NT2/D1 (cell line): Measurements from ENCODE around the gene MON1A.

Experiments
- DNase-seq: peaks from one replicate; pipeline ENCODE4 v3.0.0-alpha.2; 2011; ENCODE audit warnings: low read depth, low spot score
- H3K27me3 ChIP-seq: 2 replicates; pipeline ENCODE4 v1.6.0; 2011; ENCODE audit warnings: mild to moderate bottlenecking; ENCODE audit not compliant: insufficient read length, insufficient read depth
- H3K36me3 ChIP-seq: 2 replicates; pipeline ENCODE4 v1.6.1; 2011; ENCODE audit warnings: mild to moderate bottlenecking, low read length, mixed read lengths; ENCODE audit not compliant: insufficient read depth, insufficient read length
- H3K4me1 ChIP-seq: 2 replicates; pipeline ENCODE4 v1.5.1; 2011; ENCODE audit not compliant: insufficient read depth, insufficient read length
- H3K4me3 ChIP-seq: 2 replicates; pipeline ENCODE4 v1.5.1; 2011; ENCODE audit warnings: low read depth; ENCODE audit not compliant: insufficient read length
- H3K9ac ChIP-seq: 2 replicates; pipeline ENCODE4 v1.6.0; 2011; ENCODE audit warnings: low read depth; ENCODE audit not compliant: insufficient read length
- H3K9me3 ChIP-seq: 2 replicates; pipeline ENCODE4 v1.5.1; 2011; ENCODE audit warnings: mild to moderate bottlenecking, low read length; ENCODE audit not compliant: insufficient read depth
- SUZ12 ChIP-seq: IDR thresholded peaks from 2 replicates; pipeline ENCODE4 v1.6.1; 2011; ENCODE audit not compliant: insufficient read length, insufficient read depth; ENCODE audit errors: extremely low read depth
- YY1 ChIP-seq: IDR thresholded peaks from 2 replicates; pipeline ENCODE4 v1.6.1; 2011; ENCODE audit not compliant: insufficient read length, insufficient read depth
- ZNF274 ChIP-seq: IDR thresholded peaks from 2 replicates; pipeline ENCODE4 v1.6.1; 2011; ENCODE audit warnings: mild to moderate bottlenecking, low read depth, low read length

The MON1A gene

DNA sequence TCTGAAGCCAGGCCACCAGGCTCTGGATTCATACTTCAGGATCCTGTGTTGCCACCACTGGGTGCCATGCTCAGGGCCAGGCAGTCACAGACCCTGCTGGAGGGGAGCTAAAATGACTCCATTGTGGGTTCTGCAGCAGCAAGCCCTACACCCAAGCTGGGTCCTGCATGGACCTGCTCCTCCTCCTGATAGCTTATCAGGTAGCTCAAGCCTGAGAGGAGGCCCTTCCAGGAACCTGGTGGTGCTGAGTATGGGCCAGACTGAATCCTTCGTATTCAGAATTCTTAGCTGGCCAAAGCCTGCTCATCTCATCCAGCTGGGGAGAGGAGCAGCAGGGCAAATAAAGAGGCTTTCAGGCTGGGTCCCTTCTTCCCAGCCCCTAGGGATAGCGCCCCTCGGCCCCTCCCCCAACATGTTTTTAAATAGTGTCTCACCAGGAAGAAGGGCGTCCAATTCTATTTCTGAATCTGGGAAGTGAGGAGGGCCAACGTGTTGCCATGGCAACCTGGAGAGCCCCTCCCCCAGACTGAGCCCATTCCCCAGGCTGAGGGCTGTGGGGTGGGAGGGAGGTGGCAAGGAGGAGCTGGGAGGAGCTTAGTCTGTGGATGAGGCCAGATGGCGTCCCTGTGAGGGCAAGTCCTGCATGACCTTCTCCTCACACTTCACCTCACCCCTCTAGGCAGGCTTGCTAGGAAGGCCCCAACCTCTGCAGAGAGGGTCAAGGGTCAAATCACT lies 48.9 kb downstream of the MON1A start:
- TF ChIP-seq SUZ12 (no peak), YY1 (no peak), ZNF274 (no peak)
- no peak for DNase-seq
- Histone ChIP-seq H3K4me1 (peaks cover 41% of the 10 kb centered on the region), H3K4me3 (no peak overlapping the region), H3K36me3 (no peaks in the 10 kb centered on the region), H3K9ac (no peak overlapping the region), H3K27me3 (peaks cover 2% of the 10 kb centered on the region), H3K9me3 (no peaks in the 10 kb centered on the region)

DNA sequence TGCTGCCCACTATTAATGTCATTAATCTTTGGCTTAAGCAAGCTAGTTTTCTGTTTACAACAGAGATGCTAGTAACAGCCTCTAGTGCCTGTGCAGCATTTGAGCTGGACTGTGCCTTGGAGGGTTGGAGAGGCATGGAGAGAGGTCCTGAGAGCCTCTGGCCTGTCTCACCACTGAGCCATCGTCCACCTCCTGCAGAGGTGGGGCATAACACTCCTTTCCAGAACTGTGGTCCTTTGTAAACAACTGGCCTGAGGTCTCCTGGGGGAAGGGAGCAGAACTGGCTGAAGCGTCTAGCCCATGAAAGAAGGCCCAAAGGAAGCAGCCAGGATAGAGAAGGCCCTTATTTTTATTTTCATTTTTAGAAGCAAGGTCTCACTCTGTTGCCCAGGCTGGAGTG lies 49.9 kb downstream of the MON1A start:
- no peak for DNase-seq
- H3K9me3 ChIP-seq: no peaks in the 10 kb centered on the region
- TF ChIP-seq ZNF274 (no peak), SUZ12 (no peak), YY1 (no peak)
- no peak overlapping the region for H3K4me3 ChIP-seq
- H3K27me3 ChIP-seq: peaks cover 2% of the 10 kb centered on the region
- no peaks in the 10 kb centered on the region for H3K36me3 ChIP-seq
- H3K9ac ChIP-seq: no peak overlapping the region
- peaks cover 41% of the 10 kb centered on the region for H3K4me1 ChIP-seq

DNA sequence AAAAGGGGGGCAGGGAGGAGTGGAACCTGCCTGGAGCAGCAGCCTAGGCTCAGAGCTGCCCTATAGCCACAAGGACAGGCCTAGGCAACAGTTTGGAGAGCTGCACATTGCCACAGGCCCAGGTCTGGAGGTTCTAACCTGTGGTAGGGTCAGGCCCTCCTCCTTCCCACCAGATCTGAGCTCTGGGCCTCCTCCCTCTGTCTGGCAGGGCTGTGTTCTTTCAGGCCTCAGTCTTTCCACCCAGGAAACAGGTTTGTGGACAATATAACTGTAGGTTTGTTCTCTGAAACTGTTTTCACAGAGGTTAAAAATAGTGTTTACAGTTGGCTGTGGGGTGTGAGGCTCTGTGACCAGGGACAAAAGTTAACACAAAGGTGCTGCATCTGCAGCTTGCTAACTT lies 50.9 kb downstream of the MON1A start:
- Histone ChIP-seq H3K27me3 (peaks cover 2% of the 10 kb centered on the region), H3K4me3 (no peak overlapping the region), H3K9ac (peak overlapping the region; percentile 39), H3K36me3 (no peaks in the 10 kb centered on the region), H3K9me3 (no peaks in the 10 kb centered on the region), H3K4me1 (peaks cover 35% of the 10 kb centered on the region)
- no peak for DNase-seq
- TF ChIP-seq ZNF274 (no peak), YY1 (no peak), SUZ12 (no peak)

DNA sequence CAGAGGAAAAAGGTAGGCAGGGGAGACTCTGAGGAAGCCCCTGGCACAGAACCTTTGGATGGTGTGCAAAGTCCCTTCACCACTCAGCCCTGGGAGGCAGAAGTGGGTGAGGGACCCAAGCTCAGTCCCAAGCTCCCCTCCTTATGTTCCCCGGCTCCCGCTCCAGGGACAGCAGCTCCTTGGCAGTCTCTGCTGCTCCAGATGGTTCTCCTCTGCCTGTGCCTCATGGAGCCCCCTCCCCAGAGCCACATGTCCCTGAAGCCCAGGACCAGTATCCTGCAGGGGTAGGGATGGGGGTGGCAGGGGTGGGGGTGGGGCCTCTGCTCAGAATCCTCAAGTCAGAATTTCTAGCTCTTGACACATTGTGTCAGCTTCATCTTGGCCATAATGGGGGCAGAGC lies 51.9 kb downstream of the MON1A start:
- Histone ChIP-seq H3K27me3 (peaks cover 2% of the 10 kb centered on the region), H3K4me3 (no peak overlapping the region), H3K36me3 (no peaks in the 10 kb centered on the region), H3K9me3 (no peaks in the 10 kb centered on the region), H3K4me1 (peaks cover 34% of the 10 kb centered on the region), H3K9ac (no peak overlapping the region)
- TF ChIP-seq ZNF274 (no peak), YY1 (no peak), SUZ12 (no peak)
- DNase-seq: no peak

DNA sequence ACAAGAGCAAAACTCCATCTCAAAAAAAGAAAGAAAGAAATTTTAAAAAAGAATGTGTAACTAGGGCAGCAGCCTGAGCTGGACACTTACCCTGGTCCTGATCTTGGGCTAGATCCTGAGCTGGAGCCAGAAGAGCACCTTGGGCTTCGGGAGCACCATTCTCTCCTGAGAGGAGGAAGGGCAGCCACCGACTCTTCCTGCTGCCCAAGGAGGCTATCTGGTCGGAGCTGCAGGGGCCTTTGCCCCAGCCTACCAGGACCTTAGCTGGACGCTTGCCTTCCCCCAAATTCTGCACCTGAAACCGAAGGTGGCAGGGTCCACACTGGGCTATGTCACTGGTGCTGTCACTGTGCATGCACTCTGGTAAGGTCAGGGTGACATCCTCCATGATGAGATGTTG lies 53.0 kb downstream of the MON1A start:
- H3K27me3 ChIP-seq: peaks cover 6% of the 10 kb centered on the region
- no peaks in the 10 kb centered on the region for H3K9me3 ChIP-seq
- no peak for DNase-seq
- no peak for TF ChIP-seq ZNF274
- TF ChIP-seq SUZ12: no peak
- no peak for TF ChIP-seq YY1
- H3K4me1 ChIP-seq: peaks cover 25% of the 10 kb centered on the region
- H3K4me3 ChIP-seq: no peak overlapping the region
- no peaks in the 10 kb centered on the region for H3K36me3 ChIP-seq
- no peak overlapping the region for H3K9ac ChIP-seq

DNA sequence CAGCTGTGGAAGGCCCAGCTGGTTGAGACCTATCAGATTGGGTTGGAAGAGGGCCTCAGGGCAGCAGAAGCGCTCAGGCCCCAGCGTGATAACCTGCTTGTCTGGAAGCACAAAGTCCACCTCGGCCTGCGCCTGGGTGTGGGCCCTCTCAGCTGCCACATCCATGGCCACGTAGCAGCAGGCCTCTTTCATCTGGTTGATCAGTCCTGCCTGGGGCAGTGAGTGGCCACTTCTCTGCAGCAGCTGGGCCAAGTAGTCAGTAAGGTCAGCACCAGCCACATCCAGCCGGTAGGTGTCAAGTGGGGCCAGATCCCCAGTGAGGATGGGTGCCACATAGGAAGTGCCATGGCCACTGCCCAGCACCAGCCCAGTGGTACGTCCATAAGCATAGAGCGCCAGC lies 56.0 kb downstream of the MON1A start:
- H3K36me3 ChIP-seq: no peaks in the 10 kb centered on the region
- TF ChIP-seq YY1 (no peak), ZNF274 (no peak), SUZ12 (no peak)
- H3K27me3 ChIP-seq: peaks cover 23% of the 10 kb centered on the region
- no peak for DNase-seq
- no peak overlapping the region for H3K4me3 ChIP-seq
- H3K9me3 ChIP-seq: no peaks in the 10 kb centered on the region
- H3K4me1 ChIP-seq: peaks cover 14% of the 10 kb centered on the region
- no peak overlapping the region for H3K9ac ChIP-seq

DNA sequence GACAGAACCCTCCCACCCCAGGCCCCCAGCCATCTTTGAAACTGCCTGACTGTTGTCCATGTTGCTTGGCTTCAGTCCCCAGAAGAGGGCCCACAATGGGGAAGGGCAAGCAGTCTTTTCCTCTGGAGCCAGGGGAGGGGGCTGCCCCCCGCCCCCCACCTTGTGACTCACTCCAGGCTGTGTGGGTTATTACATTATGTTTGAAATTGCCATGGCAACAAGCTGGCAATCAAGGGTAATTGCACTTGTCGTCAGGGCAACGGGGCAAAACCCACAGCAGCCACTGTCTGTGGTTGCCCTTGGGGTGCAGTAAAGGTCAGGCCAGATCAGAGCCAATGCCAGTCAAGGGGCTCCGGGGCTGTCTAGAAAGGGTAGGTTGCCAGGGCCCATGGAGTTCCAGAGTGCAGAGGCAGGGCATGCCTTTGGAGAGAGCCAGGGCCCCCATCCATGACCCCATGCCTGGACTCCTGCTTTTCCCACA lies 56.8 kb downstream of the MON1A start:
- DNase-seq: no peak
- Histone ChIP-seq H3K36me3 (no peaks in the 10 kb centered on the region), H3K9ac (no peak overlapping the region), H3K9me3 (no peaks in the 10 kb centered on the region), H3K27me3 (peaks cover 23% of the 10 kb centered on the region), H3K4me3 (no peak overlapping the region), H3K4me1 (peaks cover 18% of the 10 kb centered on the region)
- TF ChIP-seq SUZ12 (no peak), YY1 (no peak), ZNF274 (no peak)
